NOMO-1 (cell line): ENCODE results near the gene ALK.
"Not testable (repeated sequence)": the region's sequence is repeated elsewhere in the genome, so short reads cannot be mapped to it uniquely, and the experiment has no call there.

ENCODE experiments used
- DNase-seq, 2 experiments: peaks; one replicate each; lab custom pipeline; 2025; ENCODE audit not compliant: unreplicated experiment in 2 of 2; lab: John Stamatoyannopoulos, UW

Gene ALK

DNA sequence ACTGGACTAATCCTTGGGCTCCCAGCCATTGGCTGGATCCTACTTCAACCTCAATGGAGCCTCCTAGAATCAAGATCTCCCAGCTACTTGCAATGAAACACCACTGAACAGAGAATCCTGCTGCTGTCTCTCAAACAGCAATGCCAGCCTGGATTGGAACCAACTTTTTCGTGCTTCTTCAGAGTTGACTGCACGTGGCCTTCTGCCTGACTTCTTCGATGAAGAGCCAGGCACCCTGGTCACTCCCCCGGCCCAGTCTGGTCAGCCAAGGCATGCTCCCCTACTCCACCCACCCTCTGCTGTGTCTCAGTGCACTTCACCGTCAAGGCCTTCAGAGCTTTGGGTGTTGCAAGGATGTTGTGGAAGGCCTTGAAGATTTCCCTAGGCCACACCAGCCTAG, 657.5 kb downstream of the ALK start:
- DNase-seq, result no peak

DNA sequence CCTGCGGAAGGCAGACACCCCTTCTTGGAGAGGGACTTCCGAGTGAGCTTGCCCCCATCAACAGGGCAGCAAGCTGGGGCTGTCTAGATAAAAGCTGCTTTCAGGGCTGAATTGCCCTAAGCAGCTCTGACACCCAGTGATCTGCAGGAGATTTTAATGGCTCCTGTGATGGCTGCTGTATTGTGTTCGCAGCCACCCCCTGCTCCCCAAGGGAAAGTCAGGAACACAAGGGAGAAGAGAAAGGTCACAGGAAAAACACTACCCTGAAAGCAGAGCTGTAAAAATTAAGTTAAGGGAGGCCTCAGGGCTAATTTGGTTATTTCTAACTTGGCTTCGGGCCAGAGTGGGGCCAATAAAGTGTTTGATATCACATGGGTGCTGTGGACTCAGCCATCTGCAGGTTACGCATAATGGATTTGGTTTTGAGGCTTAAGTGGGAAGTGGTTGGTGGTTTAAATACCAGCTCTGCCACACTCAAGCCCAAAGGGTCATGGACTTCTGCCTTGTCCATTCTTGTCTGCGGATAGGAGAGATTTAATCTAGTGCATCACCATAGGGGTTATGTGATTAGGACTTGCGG, 658.6 kb downstream of the ALK start:
- no peak for DNase-seq

DNA sequence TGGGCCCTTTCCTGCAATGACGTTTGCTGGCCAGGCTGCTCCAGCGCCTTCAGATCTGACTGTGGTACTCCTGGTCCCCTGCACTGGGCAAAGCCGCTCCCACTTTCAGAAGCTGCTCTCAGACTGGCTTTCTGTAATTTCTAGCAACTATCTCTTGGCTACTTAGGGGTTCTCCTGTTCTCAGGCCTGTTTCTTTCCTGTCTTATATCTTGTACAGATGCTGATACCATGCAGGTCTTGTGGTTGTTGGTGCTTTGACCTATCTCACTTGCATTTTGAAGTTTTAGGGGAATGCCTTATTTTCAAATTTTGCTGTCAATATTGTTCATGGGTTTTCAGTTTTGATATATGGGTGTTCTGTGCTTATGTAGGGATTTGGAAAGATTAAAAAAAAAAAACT, 660.4 kb downstream of the ALK start:
- no peak for DNase-seq

DNA sequence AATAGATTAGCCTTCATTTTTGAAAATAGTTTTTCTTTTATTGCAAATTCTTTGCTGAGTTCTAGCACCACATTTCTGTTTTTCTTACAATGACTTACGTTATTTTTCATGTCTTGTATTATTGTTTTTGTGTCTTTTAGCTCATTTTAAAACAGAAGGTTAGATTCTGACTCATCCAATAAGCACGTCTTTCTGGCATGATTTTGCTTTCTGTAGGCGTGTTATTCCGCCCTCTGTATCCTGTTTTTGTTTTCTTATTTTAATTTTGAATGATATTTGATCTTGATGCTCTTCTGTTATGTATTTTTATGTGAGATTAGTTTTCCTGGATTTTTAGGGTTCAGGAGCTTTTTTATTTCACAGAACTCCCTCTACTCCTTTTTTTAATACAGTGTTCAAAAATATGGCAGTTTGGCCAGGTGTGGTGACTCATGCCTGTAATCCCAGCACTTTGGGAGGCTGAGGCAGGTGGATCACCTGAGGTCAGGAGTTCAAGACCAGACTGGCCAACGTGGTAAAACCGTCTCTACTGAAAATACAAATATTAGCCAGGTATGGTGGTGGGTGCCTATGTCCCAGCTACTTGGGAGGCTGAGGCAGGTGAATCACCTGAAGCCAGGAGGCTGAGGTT, 661.1 kb downstream of the ALK start:
- DNase-seq, result no peak

DNA sequence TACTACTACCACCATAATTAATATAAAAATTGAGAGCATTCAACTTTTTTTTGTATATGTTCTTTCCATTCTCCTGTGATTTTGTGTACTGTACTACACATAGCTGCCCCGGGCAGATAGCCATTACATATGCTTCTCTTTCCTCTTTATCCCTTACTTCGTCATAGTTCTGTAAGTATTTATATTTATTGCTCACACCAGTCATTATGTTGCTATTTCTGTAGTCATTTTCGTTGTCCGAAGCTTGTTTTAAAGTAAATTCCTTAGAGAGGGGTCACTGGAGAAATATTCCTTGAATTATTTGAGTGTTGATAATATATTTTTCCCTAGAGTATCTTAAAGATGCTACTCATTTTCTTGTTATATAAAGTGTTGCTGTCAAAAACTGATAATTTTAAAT, 662.2 kb downstream of the ALK start:
- no peak for DNase-seq

DNA sequence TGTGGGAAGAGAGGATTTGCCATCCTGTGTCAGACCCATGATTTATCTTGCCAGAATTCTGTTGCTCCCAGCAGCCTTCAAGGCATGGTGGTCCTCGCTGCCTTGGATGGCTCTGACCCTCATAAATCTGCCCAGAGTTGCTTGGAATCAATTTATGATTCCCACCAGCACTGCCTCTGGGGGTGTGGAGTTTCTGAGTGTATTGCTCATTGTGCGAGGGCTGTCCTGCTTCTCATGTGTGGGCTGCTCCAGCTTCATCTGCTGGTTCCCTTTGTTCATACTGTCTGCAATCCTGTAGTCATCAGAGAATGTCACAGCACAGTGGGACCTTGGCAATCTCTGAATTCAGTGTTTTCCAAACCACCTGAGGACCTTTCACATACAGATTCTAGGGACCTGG, 666.4 kb downstream of the ALK start:
- DNase-seq, result no peak

DNA sequence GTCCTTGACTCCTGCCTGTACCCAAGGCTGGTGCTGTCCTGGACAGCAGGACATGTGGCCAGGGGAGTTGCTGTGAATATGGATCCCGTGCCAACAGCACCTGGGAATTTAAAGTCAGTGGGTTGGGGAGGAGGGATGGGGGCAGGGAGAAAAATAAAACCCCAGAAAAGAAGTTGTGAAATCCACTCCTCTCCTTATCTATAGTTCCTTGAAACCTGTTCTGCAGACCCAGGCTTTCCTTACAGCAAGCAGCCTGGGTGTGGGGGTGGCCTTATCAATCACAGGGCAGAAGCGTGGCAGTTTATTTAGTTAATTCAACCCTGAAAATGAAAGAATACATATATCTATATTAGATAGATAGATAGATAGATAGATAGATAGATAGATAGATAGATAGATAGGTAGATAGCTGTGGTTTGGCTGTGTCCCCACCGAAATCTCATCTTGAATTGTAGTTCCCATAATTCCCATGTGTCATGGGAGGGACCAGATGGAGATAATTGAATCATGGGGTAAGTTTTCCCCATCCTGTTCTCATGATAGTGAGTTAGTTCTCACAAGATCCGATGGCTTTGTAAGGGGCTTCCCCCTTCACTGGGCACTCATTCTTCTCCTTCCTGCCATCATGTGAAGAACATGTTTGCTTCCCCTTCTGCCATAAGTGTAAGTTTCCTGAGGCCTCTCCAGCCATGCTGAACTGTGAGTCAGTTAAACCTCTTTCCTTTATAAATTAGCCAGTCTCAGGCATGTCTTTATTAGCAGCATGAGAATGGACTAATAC, 667.7 kb downstream of the ALK start:
- DNase-seq, result not testable (repeated sequence)

DNA sequence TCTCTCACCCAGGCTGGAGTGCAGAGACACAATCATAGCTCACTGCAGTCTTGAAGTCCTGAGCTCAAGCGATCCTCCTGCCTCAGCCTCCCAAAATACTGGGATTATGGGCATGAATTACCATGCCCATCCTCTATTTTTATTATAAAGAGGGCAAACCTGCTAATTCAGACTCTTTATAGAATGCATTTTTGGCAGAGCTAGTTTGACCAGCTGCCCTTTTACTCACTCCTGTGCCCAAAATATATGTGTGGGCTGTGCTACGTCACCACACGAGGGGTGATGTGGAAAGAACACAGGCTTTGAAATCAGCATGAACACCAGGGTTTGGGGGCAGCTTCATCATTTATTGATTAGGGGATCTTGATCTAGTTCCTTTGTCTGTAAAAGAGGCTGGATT, 668.4 kb downstream of the ALK start:
- no peak for DNase-seq

DNA sequence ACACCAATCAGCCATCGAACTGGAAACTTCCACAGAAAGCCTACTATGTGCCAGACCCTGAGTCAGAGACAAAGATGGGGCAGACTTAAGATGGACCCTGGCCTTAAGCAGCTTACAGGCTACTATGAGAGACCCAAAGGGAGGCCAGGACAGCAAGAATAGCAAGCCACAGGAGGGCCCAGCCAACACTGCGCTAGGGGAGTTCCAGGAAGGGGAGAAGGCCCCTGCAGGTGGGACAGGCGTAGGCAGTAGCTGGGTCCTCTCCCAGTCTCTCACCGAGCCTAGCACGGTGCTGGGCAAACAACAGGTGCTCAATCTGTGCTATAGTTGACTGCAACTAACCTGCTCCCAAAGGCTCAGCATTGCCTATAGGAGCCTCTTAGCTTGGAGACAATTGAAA, 670.0 kb downstream of the ALK start:
- DNase-seq, result no peak

DNA sequence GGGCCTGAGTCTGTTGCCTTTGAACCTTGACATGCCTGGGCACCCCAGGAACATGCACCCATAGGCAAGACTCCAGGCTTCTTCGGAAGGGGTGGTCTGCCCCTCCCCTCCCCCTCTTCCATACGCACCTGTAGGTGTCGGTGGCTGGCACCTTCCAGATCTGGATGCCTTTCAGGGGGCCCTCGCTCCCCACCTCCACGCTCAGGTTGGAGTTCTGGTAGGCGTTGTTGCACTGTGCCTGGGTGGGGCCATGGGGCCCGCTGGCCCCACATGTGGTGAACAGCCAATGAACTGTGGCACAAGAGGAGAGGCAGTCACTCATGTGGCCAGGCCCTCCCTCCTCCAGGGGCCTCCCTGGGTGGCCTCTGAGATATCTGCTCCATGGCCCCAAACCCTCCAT, 670.4 kb downstream of the ALK start:
- DNase-seq, result no peak

DNA sequence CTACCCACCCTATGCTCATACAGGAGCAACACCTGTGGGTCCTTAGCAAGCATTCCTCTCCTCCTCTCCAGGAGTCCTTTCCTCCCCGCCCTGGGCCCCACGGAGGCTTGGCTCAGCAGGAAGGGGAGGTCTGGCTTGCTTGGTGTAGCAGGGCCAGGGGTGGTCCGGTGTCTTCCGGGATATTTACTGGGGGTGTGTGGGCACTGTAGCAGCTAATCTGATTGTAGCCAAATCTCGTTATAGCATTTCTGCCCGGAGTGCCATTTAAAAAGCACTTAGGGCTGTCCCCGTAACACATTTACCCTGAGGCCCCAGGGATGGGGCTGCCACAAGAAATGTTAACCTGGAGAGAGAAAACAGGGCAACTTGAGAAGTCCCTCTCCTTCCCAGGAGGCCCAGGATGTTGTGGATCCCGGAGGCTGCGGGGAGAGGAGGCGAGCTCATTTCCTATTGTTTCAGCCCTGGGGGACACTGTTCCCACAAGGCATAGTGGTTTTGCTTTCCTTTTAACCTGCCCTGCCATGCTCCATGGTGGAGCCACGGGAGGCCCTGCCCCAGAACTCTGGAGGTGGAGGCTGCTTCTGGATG, 671.6 kb downstream of the ALK start:
- DNase-seq, result no peak

DNA sequence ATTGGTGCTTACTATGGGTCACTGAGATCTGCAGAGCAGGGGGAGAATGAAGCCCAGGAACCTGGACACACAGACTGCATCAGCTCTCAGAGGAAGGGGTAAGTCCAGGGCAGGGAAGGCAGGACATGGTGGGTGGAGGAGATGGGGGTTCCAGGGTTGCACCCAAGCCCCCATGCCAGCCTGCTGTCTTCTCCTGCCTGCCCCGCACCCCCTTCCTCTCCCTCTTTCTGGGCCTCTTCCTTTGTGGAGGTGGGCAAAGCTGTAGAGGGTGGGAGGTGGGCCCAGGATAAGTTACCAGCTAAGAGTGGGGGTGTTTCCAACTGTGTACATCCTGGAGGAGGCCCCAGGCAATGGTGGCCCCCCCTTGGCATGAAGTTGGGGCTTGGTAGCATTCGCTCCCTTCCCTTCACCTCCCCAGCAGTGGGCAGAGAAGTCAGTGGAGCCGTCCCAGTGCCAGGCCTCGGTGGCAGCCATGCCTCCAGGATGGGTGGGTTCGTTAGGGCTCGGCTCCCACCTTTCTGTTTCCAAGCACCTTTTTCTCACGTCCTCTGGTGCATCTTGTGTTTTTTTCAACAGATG, 674.0 kb downstream of the ALK start:
- DNase-seq, result no peak

DNA sequence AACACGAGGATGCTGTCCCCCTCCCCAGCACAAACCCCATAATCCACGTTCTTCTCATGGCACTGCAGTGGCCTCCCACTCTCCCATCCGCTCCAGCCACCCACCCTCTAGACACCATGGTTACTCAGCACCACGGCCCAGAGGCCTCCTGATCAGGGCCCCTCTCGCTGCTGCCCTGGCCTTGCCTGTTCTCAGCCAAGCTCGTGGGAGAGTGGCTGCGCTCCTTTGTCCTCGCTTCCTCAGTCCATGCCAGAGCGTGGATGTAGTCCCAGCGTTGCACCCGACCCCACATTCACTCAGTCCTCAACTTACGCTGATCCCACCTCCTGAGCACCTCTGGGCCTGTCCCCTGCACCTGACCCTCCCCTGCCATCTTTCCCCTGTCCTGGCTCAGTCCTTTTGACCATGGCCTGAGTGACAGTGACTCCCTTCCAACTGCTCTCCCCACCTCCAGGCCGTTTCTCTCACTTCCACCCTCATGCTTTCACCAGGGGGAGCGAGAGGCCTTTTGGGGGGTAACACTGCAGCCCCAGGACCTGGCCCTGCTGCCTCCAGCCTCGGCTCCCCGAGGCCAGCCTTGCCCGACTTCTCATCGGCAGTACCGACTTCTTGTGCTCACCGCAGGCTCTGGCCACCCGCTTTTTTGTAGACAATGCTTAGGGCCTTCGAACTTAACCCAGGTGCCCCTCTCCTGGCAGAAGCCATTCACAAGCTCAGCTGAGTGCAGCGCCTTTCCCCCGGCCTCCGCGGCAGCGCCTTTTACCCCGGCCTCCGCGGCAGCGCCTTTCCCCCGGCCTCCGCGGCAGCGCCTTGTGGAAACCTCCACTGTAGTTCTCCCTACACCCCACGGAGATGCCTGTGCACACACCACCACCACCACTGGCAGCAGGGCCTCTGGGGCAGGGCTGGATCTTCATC, 674.7 kb downstream of the ALK start:
- no peak for DNase-seq

DNA sequence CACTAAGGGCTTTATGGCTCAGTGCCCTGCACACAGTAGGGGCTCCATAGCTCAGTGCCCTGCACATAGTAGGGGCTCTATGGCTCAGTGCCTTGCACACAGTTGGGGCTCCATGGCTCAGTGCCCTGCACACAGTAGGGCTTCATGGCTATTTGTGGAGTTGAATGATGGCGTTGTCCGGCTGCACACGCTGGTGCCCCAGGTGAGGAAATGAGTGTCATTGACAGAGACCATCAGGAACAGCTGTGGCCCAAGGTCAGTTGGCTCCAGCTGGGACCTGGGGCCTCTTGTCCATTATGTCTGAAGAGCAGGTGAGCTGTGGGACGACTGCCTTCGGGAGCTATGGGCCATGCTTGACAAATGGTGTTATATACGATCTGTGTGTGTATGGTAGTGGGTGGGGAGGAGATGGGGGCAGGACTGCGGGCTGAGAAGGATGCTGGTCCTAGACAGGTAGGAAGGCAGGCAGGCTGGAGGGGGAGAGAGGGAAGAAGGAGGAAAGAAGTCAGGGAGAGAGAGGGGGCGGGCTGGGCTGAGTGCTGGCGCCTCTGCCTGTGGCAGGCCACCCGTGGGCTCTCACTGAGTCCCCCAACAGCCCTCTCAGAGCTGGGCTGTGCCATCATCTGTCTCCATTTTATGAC, 675.5 kb downstream of the ALK start:
- DNase-seq, result no peak

DNA sequence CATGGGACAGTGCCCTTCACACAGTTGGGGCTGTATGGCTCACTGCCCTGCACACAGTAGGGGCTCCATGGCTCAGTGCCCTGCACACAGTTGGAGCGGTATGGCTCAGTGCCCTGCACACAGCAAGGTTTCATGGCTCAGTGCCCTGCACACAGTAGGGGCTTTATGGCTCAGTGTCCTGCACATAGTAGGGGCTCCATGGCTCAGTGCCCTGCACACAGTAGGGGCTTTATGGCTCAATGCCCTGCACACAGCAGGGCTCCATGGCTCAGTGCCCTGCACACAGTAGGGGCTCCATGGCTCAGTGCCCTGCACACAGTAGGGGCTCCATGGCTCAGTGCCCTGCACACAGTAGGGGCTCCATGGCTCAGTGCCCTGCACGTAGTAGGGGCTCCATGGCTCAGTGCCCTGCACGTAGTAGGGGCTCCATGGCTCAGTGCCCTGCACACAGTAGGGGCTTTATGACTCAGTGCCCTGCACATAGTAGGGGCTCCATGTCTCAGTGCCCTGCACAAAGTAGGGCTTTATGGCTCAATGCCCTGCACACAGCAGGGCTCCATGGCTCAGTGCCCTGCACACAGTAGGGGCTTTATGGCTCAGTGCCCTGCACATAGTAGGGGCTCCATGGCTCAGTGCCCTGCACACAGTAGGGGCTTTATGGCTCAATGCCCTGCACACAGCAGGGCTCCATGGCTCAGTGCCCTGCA, 676.2 kb downstream of the ALK start:
- not testable (repeated sequence) for DNase-seq

DNA sequence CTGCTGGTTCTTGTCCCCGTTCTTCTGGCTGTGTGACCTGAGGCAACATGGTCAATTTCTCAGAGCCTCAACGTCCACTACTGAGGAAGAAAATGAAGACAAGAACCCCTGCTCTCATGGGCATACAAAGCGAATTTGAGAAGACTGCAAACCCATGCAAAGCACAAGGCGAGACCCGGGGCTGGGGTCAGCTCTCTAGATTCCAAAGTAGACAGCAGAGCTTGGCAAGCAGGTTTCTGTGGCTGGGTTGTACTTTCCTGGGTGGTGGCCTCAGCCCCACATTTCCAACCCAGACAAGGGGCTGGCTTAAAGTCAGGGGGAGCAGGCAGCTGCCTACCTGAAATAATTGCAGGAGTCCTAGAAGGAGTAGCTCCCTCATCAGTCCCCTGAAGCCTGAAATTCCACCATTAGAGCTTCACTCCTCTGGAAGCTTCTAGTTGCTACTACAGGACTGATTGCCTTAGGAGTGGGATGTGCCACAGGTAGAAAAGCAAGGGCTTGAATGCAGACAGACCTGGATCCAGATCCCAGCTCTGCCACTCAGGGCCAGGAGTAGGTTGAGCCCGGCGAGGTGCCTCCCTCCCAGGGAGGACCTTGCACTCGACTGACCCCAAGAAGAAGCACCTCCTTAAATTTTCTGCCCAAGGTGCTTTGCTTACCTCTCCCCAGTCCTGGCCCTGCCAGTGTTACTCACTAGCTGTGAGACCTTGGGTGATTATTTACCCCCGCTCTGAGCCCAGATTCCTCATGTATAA, 678.6 kb downstream of the ALK start:
- DNase-seq, result no peak

DNA sequence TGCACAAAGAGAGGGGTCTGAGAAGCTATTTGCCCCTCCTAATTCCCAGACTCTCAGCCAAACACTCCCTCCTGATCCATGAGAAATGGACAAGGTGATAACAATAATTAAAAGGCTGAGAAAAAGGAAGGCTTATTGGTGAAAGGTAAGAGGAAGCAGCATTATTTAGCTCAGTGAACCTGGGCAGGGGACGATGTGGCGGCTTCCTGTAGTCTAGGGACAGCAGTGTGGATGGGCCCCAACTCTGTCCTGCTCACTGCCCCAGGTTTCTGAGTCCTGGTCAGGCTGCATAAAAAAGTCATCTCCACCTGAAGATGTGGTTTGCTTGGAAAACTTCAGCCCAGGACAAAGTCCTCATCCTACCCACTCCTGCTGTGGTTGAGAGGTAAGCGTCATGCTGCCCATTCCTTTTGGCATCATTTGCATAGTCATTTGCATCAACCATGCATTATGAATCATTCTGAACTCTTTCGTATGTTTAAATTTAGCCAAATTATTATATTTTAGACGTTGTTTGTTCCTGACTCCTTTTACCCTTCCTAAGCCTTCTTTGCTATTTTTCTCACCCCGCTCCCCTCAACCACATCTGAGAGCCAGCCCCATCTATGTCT, 679.3 kb downstream of the ALK start:
- no peak for DNase-seq

DNA sequence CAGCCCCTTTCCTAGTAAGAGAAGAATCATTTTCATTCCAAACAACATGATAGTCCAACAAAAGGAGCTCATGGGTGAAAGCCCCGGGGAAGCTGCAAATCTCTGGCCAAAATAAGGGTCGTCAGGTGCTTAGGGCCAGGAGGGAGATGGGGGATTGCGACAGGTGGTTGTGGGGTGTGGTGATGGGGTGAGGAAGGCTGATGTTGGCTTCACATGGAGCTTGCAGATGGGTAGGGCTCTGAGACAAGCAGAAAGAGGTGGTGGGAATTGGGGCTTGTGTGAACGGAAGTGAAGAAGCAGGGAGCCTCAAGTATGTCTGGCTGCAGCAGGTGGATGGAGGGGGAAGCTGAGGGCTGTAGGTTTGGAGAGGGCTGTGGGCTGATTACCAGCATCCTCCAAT, 680.0 kb downstream of the ALK start:
- no peak for DNase-seq
